ELF-1 (cell line): ENCODE measurements around the gene SGSM2.

Source experiments
- DNase-seq: peaks from one replicate; pipeline ENCODE4 v3.0.0-alpha.2; 2016; ENCODE audit warnings: low read depth, low spot score

SGSM2 gene

GRCh38 chr17:2366747-2367494 is 29.6 kb downstream of the SGSM2 start:
- DNase-seq, result peak; percentile 69

- no peak for DNase-seq
These were observed 31.1 kb downstream of the SGSM2 start for GRCh38 chr17:2368359-2368758.

GRCh38 chr17:2369039-2369438 is 31.7 kb downstream of the SGSM2 start:
- DNase-seq, result no peak

GRCh38 chr17:2369551-2370210 is 32.4 kb downstream of the SGSM2 start:
- DNase-seq, result peak; percentile 50

- DNase-seq, result no peak
These were observed 32.9 kb downstream of the SGSM2 start for GRCh38 chr17:2370211-2370589.

- DNase-seq, result no peak
These were observed 34.2 kb downstream of the SGSM2 start for GRCh38 chr17:2371183-2372130.

GRCh38 chr17:2372180-2372579 is 34.9 kb downstream of the SGSM2 start:
- no peak for DNase-seq

- no peak for DNase-seq
These were observed 35.4 kb downstream of the SGSM2 start for GRCh38 chr17:2372681-2373080.

GRCh38 chr17:2373179-2373578 is 35.9 kb downstream of the SGSM2 start:
- no peak for DNase-seq

- peak; percentile 62 for DNase-seq
These were observed 37.4 kb downstream of the SGSM2 start for GRCh38 chr17:2374549-2375285.

GRCh38 chr17:2375406-2375805 is 38.1 kb downstream of the SGSM2 start:
- DNase-seq, result no peak

GRCh38 chr17:2376107-2376506 is 38.8 kb downstream of the SGSM2 start:
- no peak for DNase-seq

GRCh38 chr17:2377659-2378058 is 40.4 kb downstream of the SGSM2 start:
- no peak for DNase-seq

GRCh38 chr17:2378905-2379304 is 41.6 kb downstream of the SGSM2 start:
- DNase-seq, result no peak

GRCh38 chr17:2379489-2380225 is 42.4 kb downstream of the SGSM2 start:
- DNase-seq, result no peak

GRCh38 chr17:2380226-2380922 is 43.1 kb downstream of the SGSM2 start:
- no peak for DNase-seq

GRCh38 chr17:2380950-2381649 is 43.8 kb downstream of the SGSM2 start:
- no peak for DNase-seq

- DNase-seq, result peak; percentile 26
These were observed 46.4 kb downstream of the SGSM2 start for GRCh38 chr17:2383628-2384167.

- DNase-seq, result peak; percentile 37
These were observed 47.3 kb downstream of the SGSM2 start for GRCh38 chr17:2384439-2385127.
